RPMI8226 (cell line): Measurements from ENCODE around the gene PCDHA1.
"Not testable (repeated sequence)": the region's sequence is repeated elsewhere in the genome, so short reads cannot be mapped to it uniquely, and the experiment has no call there.

Source experiments
- DNase-seq: peaks from one replicate; pipeline ENCODE4 v3.0.0-alpha.2; 2015

Gene PCDHA1

GRCh38 chr5:140808889-140809291 is 22.9 kb downstream of the PCDHA1 start:
- DNase-seq: no peak

GRCh38 chr5:140821375-140822280 is 35.7 kb downstream of the PCDHA1 start, which contains the start of gene PCDHA5:
Gene PCDHA5, plus strand, starts transcription at chr5:140821613.
- DNase-seq: peak; percentile 60

DNA sequence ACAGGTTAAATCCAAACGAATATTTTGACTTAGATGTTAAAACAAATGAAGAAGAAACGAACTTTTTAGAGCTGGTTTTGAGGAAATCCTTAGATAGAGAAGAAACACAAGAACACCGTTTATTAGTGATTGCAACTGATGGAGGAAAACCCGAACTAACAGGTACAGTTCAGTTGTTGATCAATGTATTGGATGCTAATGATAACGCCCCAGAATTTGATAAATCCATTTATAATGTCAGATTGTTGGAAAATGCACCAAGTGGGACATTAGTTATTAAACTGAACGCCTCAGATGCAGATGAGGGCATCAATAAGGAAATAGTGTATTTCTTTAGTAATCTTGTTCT is 36.3 kb downstream of the PCDHA1 start:
- DNase-seq: no peak

- not testable (repeated sequence) for DNase-seq
Measured at GRCh38 chr5:140822969-140823368, 37.0 kb downstream of the PCDHA1 start.

DNA sequence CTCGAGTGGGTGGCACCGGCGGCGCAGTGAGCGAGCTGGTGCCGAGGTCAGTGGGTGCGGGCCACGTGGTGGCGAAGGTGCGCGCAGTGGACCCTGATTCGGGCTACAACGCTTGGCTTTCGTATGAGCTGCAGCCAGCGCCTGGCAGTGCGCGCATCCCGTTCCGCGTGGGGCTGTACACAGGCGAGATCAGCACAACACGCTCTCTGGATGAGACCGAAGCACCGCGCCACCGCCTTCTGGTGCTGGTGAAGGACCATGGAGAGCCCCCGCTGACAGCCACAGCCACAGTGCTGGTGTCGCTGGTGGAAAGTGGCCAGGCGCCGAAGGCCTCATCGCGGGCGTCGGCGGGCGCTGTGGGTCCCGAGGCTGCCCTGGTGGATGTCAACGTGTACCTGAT is 37.5 kb downstream of the PCDHA1 start:
- DNase-seq: no peak

- peak; percentile 4 for DNase-seq
Measured at GRCh38 chr5:140827704-140828361, 41.9 kb downstream of the PCDHA1 start, which contains the start of gene PCDHA6. Gene PCDHA6, plus strand, starts transcription at chr5:140827960. Its CDS starts 132 bp downstream, at chr5:140828092.

DNA sequence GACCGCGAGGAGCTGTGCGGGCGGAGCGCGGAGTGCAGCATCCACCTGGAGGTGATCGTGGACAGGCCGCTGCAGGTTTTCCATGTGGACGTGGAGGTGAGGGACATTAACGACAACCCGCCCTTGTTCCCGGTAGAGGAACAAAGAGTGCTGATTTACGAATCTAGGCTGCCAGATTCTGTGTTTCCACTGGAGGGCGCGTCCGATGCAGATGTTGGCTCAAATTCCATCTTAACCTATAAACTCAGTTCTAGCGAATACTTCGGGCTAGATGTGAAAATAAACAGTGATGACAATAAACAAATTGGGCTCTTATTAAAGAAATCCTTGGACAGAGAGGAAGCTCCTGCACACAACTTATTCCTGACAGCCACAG is 42.4 kb downstream of the PCDHA1 start:
- DNase-seq: peak; percentile 16

DNA sequence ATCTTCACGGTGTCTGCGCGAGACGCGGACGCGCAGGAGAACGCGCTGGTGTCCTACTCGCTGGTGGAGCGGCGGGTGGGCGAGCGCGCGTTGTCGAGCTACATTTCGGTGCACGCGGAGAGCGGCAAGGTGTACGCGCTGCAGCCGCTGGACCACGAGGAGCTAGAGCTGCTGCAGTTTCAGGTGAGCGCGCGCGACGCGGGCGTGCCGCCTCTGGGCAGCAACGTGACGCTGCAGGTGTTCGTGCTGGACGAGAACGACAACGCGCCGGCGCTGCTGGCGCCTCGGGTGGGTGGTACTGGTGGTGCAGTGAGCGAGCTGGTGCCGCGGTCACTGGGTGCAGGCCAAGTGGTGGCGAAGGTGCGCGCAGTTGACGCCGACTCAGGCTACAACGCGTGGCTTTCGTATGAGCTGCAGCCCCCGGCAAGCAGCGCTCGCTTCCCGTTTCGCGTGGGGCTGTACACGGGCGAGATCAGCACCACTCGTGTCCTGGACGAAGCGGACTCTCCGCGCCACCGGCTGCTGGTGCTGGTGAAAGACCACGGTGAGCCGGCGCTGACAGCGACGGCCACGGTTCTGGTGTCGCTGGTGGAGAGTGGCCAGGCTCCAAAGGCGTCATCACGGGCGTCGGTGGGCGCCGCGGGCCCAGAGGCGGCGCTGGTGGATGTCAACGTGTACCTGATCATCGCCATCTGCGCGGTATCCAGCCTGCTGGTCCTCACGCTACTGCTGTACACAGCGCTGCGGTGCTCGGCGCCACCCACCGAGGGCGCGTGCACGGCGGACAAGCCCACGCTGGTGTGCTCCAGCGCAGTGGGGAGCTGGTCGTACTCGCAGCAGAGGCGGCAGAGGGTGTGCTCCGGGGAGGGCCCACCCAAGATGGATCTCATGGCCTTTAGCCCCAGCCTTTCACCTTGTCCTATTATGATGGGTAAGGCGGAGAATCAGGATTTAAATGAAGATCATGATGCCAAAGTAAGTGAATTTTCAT is 43.9 kb downstream of the PCDHA1 start:
- not testable (repeated sequence) for DNase-seq

- no peak for DNase-seq
Measured at GRCh38 chr5:140833993-140834392, 48.1 kb downstream of the PCDHA1 start, which contains the start of gene PCDHA7. Gene PCDHA7, plus strand, starts transcription at chr5:140834269. Its CDS starts 115 bp downstream, at chr5:140834384.

GRCh38 chr5:140834439-140835008 is 48.6 kb downstream of the PCDHA1 start:
- DNase-seq: not testable (repeated sequence)

DNA sequence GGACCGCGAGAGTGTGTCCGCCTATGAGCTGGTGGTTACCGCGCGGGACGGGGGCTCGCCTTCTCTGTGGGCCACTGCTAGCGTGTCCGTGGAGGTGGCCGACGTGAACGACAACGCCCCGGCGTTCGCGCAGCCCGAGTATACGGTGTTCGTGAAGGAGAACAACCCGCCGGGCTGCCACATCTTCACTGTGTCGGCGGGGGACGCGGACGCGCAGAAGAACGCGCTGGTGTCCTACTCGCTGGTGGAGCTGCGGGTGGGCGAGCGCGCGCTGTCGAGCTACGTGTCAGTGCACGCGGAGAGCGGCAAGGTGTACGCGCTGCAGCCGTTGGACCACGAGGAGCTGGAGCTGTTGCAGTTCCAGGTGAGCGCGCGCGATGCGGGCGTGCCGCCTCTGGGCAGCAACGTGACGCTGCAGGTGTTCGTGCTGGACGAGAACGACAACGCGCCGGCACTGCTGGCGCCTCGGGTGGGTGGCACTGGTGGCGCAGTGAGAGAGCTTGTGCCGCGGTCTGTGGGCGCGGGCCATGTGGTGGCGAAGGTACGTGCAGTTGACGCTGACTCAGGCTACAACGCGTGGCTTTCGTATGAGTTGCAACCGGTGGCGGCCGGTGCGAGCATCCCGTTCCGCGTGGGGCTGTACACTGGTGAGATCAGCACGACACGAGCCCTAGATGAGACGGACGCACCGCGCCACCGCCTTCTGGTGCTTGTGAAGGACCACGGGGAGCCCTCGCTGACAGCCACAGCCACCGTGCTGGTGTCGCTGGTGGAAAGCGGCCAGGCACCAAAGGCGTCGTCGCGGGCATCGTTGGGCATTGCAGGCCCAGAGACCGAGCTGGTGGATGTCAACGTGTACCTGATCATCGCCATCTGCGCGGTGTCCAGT is 49.9 kb downstream of the PCDHA1 start:
- DNase-seq: no peak

GRCh38 chr5:140840978-140841962 is 55.3 kb downstream of the PCDHA1 start, which contains the start of gene PCDHA8:
Gene PCDHA8, plus strand, starts transcription at chr5:140841187. Its CDS starts 135 bp downstream, at chr5:140841322.
- peak; percentile 18 for DNase-seq

DNA sequence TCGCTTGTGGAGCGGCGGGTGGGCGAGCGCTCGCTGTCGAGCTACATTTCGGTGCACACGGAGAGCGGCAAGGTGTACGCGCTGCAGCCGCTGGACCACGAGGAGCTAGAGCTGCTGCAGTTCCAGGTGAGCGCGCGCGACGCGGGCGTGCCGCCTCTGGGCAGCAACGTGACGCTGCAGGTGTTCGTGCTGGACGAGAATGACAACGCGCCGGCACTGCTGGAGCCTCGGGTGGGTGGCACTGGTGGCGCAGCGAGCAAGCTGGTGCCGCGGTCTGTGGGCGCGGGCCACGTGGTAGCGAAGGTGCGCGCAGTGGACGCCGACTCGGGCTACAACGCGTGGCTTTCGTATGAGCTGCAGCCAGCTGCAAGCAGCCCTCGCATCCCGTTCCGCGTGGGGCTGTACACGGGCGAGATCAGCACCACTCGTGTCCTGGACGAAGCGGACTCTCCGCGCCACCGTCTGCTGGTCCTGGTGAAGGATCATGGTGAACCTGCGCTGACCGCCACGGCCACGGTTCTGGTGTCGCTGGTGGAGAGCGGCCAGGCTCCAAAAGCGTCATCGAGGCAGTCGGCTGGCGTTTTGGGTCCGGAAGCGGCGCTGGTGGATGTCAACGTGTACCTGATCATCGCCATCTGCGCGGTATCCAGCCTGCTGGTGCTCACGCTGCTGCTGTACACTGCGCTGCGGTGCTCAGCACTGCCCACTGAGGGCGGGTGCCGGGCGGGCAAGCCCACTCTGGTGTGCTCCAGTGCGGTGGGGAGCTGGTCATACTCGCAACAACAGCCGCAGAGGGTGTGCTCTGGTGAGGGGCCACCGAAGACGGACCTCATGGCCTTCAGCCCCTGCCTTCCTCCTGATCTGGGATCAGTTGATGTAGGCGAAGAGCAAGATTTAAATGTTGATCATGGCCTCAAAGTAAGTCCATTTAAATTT is 57.1 kb downstream of the PCDHA1 start:
- no peak for DNase-seq

- DNase-seq: not testable (repeated sequence)
Measured at GRCh38 chr5:140848139-140849102, 62.5 kb downstream of the PCDHA1 start, which contains the start of gene PCDHA9. Gene PCDHA9, plus strand, starts transcription at chr5:140848382. Its CDS starts 114 bp downstream, at chr5:140848496.

GRCh38 chr5:140849831-140850634 is 64.1 kb downstream of the PCDHA1 start:
- DNase-seq: not testable (repeated sequence)
